GM12891 (cell line): ENCODE measurements around the gene ZNF66.
"Not testable (repeated sequence)": the region's sequence is repeated elsewhere in the genome, so short reads cannot be mapped to it uniquely, and the experiment has no call there.

Experiments
- PAX5 ChIP-seq: IDR thresholded peaks from 2 replicates; pipeline ENCODE4 v1.6.1; 2011; ENCODE audit warnings: low read length, moderate library complexity, mild to moderate bottlenecking; ENCODE audit not compliant: insufficient read depth, severe bottlenecking
- POLR2A ChIP-seq: IDR thresholded peaks from 2 replicates; pipeline ENCODE4 v1.6.1; 2011; ENCODE audit warnings: low read depth, low read length, control low read depth
- POLR2AphosphoS5 ChIP-seq: IDR thresholded peaks from 2 replicates; pipeline ENCODE4 v1.6.1; 2011; ENCODE audit warnings: low read depth, low read length, control low read depth
- TAF1 ChIP-seq: IDR thresholded peaks from 2 replicates; pipeline ENCODE4 v1.6.1; 2011; ENCODE audit warnings: low read depth, low read length, control low read depth

GRCh38 chr19:20769225-20769736 is 6.8 kb upstream of the ZNF66 start:
- not testable (repeated sequence) for TF ChIP-seq POLR2AphosphoS5, POLR2A, TAF1, PAX5
